Left lobe of liver (tissue), 2 donors: Measurements from ENCODE around the gene DPP6. TPM values are rescaled to one million over a fixed set of nuclear protein-coding genes. Genes with fewer than 3 reads are reported as not detected.
"Not testable (repeated sequence)": the region's sequence is repeated elsewhere in the genome, so short reads cannot be mapped to it uniquely, and the experiment has no call there.

Experiments
- ATAC-seq: fragments of 200-7000 bp; cut with Tn5 transposase; one replicate; pipeline ENCODE4 v1.9.1; 2020; ENCODE audit warnings: mild to moderate bottlenecking, moderate library complexity
- DNase-seq: peaks from one replicate; pipeline ENCODE4 v3.0.0-alpha.2; 2020; ENCODE audit warnings: low spot score
- total RNA-seq: library from RNA; stranded (reverse); gene quantifications from one replicate; pipeline ENCODE4 v1.2.1, GENCODE V29; 2021
- donor health status: DM: no; HTN: no; CAD: no; lungs with moderate emphysema.
- donor health status: DM: no; HTN: yes; CAD: no.

Gene DPP6
- total RNA-seq, 1 donor from 2014 or later = not detected

- not testable (repeated sequence) for DNase-seq
- ATAC-seq = peak; percentile 94
Measured at GRCh38 chr7:154071833-154072232, 19.6 kb downstream of the DPP6 start.

- ATAC-seq, DNase-seq: not testable (repeated sequence)
Measured at GRCh38 chr7:154072395-154073181, 20.4 kb downstream of the DPP6 start.

DNA sequence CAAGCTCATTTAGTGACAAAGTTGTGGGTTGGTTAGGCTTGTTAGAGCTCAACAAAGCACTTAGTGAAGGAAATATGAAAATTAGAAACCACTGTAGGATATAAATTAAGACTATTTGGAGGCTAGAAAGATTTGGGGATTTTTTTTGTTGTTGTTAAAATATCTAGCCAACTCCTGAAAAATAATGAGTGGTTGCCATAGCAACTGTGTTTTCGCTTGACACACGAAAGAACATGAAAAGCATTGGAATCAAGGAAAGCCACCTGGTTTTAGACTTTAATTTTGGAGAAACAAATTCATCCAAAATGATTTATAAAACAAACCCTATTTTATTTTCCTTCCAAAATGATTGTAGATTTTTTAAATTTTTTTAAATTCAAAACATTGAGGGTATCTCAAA, 26.3 kb downstream of the DPP6 start:
- not testable (repeated sequence) for DNase-seq, ATAC-seq

DNA sequence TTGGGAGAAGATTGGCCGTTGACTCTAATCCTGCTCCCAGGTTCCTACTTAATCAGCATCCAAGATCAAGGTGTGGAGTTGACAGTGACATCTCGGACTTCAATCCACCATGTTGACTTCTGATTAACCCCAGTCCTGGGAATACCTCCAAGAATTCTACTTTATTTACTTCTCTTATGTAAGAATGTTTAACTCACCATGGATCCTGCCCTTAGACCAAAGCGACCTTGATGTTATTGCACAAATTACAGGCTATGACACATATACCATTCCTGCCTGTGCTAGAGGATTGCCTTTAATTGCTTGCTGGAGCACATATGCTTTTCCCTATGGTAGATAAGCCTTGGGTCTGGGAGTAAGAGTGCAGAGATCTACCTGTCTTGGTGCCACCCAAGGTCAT, 28.1 kb downstream of the DPP6 start:
- not testable (repeated sequence) for DNase-seq
- peak; percentile 56 for ATAC-seq

GRCh38 chr7:154087037-154087725, 35.0 kb downstream of the DPP6 start:
- DNase-seq, ATAC-seq: not testable (repeated sequence)

DNA sequence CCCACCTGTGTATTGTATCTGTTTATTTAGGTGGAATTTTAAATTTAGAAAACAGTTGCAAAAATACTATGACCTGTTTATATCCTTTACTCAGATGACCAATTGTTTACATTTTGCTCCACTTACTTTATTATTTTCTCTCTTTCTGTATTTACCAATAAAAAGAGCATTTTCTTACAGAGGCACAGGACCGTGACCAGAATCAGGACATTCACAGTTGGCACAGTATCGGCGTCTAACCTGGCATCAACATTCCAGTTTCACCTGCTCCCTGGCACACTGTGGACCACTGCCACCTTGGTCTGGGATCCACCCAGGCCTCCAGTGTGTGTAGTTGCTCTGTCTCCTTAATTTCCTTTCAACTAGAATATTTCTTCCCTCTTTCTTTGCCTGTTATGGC, 39.9 kb downstream of the DPP6 start:
- DNase-seq, ATAC-seq: not testable (repeated sequence)

GRCh38 chr7:154095201-154095600, 43.0 kb downstream of the DPP6 start:
- ATAC-seq, DNase-seq: not testable (repeated sequence)

- not testable (repeated sequence) for ATAC-seq, DNase-seq
Measured at GRCh38 chr7:154105063-154105462, 52.9 kb downstream of the DPP6 start.

GRCh38 chr7:154109615-154110014, 57.4 kb downstream of the DPP6 start:
- not testable (repeated sequence) for ATAC-seq

DNA sequence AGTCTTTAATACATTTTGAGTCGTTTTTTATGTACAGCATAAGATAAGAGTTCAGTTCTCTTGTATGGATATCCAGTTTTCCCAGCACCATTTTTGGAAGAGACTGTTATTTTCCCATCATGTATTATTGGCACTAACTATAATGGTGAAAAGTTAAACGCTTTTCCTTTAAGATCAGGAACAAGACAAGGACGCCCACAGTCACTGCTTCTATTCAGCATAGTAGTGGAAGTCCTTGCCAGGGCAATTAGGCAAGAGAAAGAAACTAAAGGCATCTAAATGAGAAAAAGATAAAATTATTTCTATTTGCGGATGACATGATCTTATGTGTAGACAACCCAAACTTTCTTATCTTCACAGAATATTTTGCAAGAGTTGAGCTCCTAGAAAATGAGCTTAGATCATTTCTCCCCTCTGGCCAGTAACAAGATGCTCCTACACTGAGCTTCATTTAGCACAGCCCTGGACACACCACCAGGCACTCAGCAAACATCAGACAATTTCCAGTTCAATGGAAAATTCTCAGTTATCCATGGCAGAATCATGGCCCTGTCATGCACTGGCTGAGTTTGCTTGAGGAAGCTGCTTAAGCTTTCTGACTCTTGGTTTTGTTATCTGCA, 61.6 kb downstream of the DPP6 start:
- ATAC-seq, DNase-seq: not testable (repeated sequence)

More at GRCh38 chr7:154109615-154110014, 57.4 kb downstream of the DPP6 start:
- not testable (repeated sequence) for DNase-seq

DNA sequence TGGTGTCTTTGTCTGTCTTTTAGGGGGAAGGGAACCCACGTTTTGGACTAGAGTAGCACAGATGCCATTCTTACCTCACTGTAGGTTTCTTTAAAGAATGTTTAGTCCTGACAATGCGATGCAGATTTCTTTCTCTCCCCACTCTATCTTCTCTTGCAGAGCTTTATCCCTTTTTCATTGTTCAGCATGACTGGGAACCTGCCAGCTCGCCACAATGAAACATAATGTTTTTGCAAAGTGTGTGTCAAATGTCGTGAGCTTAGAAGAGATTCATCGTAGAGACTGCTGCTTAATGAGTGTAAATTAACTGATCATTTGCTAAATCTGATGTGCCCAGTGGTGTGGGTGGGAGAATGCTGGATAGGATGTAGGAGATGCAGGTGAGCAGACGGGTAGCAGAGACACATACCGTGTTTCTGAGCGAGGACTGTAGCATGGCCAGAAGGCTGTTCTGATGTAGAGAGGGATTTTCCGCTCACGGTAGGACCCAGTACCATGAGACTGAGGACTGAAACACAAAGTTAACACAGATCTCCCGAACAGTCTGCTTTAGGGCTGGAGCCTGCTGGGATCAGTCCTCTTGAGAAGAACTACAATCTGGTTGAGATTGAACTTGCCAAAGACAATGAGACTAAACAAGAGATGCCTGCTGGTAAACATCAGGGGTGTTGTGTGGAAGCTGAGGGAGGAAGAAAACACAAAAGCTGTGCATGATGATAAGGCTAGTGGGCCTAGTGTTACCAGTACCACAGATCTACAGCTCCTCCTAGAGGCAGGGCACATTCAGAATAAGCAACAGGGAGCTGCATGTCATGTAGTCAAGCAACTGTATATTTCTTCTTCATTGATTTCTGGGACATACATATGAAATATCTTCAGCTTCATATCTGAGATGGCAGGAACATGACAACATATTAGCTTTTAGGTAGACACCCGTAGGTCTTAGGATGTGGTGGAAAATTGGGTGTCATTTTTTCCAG, 65.5 kb downstream of the DPP6 start:
- ATAC-seq = peak; percentile 78
- not testable (repeated sequence) for DNase-seq

- not testable (repeated sequence) for DNase-seq, ATAC-seq
Measured at GRCh38 chr7:154120825-154121224, 68.6 kb downstream of the DPP6 start.

GRCh38 chr7:154122720-154123119, 70.5 kb downstream of the DPP6 start:
- ATAC-seq, DNase-seq: not testable (repeated sequence)

DNA sequence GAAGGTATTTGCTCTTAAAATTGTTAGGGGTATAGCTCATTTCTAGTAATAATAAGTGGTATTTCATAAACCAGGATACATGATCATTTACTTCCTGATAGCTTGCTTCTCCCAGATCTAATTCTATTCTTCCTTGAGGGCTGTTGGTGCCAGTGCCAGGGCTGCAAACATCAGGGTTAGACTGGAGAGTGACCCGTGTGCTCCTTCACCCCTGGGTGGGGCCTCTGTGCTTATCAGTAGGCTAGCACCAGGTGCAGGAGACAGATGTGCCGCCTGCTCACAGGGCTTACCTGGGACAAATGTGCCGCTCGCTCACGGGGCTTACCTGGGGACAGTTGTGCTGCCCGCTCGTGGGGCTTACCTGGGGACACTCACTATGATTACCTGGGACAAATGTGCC, 71.2 kb downstream of the DPP6 start:
- not testable (repeated sequence) for DNase-seq, ATAC-seq

DNA sequence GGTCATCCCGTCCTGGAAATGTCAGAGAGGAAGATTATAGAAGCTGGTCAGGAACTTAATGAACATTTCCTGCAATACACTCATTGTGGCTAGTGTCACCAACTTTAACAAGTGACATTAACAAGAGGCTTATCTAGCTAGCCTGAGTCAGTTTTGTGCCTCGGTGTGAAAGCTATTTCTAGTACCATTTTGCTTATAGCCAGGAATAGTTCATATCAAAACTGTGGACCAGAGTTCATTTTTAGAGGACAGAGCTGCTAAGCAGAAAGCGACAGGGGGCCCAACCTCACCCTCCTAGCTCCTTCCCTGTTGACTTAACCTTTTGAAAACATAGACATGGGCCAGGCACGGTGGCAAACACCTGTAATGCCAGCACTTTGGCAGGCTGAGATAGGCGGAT, 76.9 kb downstream of the DPP6 start:
- ATAC-seq, DNase-seq: not testable (repeated sequence)

- ATAC-seq = peak; percentile 59
Measured at GRCh38 chr7:154132617-154133016, 80.4 kb downstream of the DPP6 start.

GRCh38 chr7:154133703-154134277, 81.6 kb downstream of the DPP6 start:
- ATAC-seq, DNase-seq: not testable (repeated sequence)

More at GRCh38 chr7:154132617-154133016, 80.4 kb downstream of the DPP6 start:
- not testable (repeated sequence) for DNase-seq

DNA sequence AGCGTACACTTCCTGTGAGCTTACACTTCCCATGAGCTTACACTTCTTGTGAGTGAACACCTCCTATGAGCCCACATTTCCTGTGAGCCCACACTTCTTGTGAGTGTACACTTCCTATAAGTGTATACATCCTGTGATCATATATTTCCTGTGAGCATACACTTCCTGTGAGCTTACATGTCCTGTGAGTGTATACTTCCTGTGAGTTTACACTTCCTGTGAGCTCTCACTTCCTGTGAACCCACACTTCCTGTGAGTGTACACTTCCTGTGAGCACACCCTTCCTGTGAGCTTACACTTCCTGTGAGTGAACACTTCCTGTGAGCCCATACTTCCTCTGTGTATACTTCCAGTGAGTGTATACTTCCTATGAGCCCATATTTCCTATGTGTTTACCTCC, 82.5 kb downstream of the DPP6 start:
- DNase-seq, ATAC-seq: not testable (repeated sequence)

GRCh38 chr7:154135646-154136045, 83.4 kb downstream of the DPP6 start:
- not testable (repeated sequence) for ATAC-seq, DNase-seq
